ENCODE data around the gene PROSER3. TPM values are rescaled to one million over a fixed set of nuclear protein-coding genes. Genes with fewer than 3 reads are reported as not detected.

The PROSER3 gene
- polyA plus RNA-seq, 3 donors from 2014 or later = 1.2 to 7.8 (median 2.2) TPM

GRCh38 chr19:35774274-35775045 lies 16.5 kb downstream of the PROSER3 start:
- peak overlapping the region in 4 of 6 donors; percentile 32 to 69 (median 50) for H3K27ac Mint-ChIP-seq
- no peak for DNase-seq
- peak overlapping the region; percentile 79 to 89 (median 88) for H3K4me3 Mint-ChIP-seq
- H3K27me3 Mint-ChIP-seq (ENCODE audit: low read depth in 3 of 3) = peaks cover 0 to 4% (median 2%) of the 10 kb centered on the region in 3 donors
- no peaks in the 10 kb centered on the region for H3K9me3 Mint-ChIP-seq
- peaks cover 0 to 4% (median 3%) of the 10 kb centered on the region in 3 donors for H3K36me3 Mint-ChIP-seq
- H3K4me1 Mint-ChIP-seq = peaks cover 14 to 25% of the 10 kb centered on the region in 2 donors

GRCh38 chr19:35775046-35775297 lies 17.0 kb downstream of the PROSER3 start:
- H3K4me1 Mint-ChIP-seq = peaks cover 14 to 25% of the 10 kb centered on the region in 2 donors
- peak overlapping the region; percentile 79 to 89 (median 88) for H3K4me3 Mint-ChIP-seq
- DNase-seq = no peak
- no peaks in the 10 kb centered on the region for H3K9me3 Mint-ChIP-seq
- peaks cover 0 to 4% (median 2%) of the 10 kb centered on the region in 3 donors for H3K27me3 Mint-ChIP-seq (ENCODE audit: low read depth in 3 of 3)
- H3K36me3 Mint-ChIP-seq = peaks cover 0 to 4% (median 3%) of the 10 kb centered on the region in 3 donors
- H3K27ac Mint-ChIP-seq = peak overlapping the region; percentile 32 to 78 (median 54)

- Mint-ChIP-seq H3K9me3 (no peaks in the 10 kb centered on the region), H3K27ac (peak within 1 kb of the TSS; percentile 32 to 78 (median 60)), H3K36me3 (peaks cover 0 to 4% (median 3%) of the 10 kb centered on the region in 3 donors), H3K27me3 (ENCODE audit: low read depth in 3 of 3) (peaks cover 0 to 4% (median 2%) of the 10 kb centered on the region in 3 donors), H3K4me1 (peaks cover 14 to 25% of the 10 kb centered on the region in 2 donors), H3K4me3 (peak within 1 kb of the TSS; percentile 79 to 89 (median 88))
- DNase-seq = peak; percentile 98 to 99 (median 98)
Observed at GRCh38 chr19:35775298-35776101, 17.5 kb downstream of the PROSER3 start, which contains the start of gene ARHGAP33. Gene ARHGAP33 (plus strand): TSS chr19:35775564. CDS start chr19:35775659, 95 bp downstream.

GRCh38 chr19:35776102-35776788 lies 18.3 kb downstream of the PROSER3 start:
- Mint-ChIP-seq H3K36me3 (peaks cover 0 to 5% (median 4%) of the 10 kb centered on the region in 3 donors), H3K27ac (peak overlapping the region in 3 of 6 donors; percentile 11 to 64 (median 32)), H3K4me3 (peak overlapping the region; percentile 58 to 89 (median 73)), H3K9me3 (no peaks in the 10 kb centered on the region), H3K27me3 (ENCODE audit: low read depth in 3 of 3) (peaks cover 0 to 4% (median 2%) of the 10 kb centered on the region in 3 donors), H3K4me1 (peaks cover 14 to 25% of the 10 kb centered on the region in 2 donors)
- DNase-seq = no peak

GRCh38 chr19:35777086-35777841 lies 19.3 kb downstream of the PROSER3 start:
- no peak for DNase-seq
- H3K27me3 Mint-ChIP-seq (ENCODE audit: low read depth in 3 of 3) = peaks cover 0 to 4% (median 4%) of the 10 kb centered on the region in 3 donors

GRCh38 chr19:35777961-35778360 lies 20.0 kb downstream of the PROSER3 start:
- Mint-ChIP-seq H3K4me1 (peaks cover 16 to 25% of the 10 kb centered on the region in 2 donors), H3K27me3 (ENCODE audit: low read depth in 3 of 3) (peaks cover 0 to 4% (median 4%) of the 10 kb centered on the region in 3 donors), H3K4me3 (peak overlapping the region in 4 of 5 donors; percentile 13 to 61 (median 27)), H3K27ac (no peak overlapping the region), H3K9me3 (no peaks in the 10 kb centered on the region), H3K36me3 (peaks cover 0 to 9% (median 6%) of the 10 kb centered on the region in 3 donors)
- DNase-seq = no peak

More at GRCh38 chr19:35777086-35777841, 19.3 kb downstream of the PROSER3 start:
- Mint-ChIP-seq H3K4me3 (peak overlapping the region; percentile 27 to 89 (median 58)), H3K27ac (peak overlapping the region in 1 of 6 donors; percentile 28), H3K9me3 (no peaks in the 10 kb centered on the region), H3K36me3 (peaks cover 0 to 9% (median 4%) of the 10 kb centered on the region in 3 donors), H3K4me1 (peaks cover 14 to 25% of the 10 kb centered on the region in 2 donors)

- no peak for DNase-seq
- H3K27me3 Mint-ChIP-seq (ENCODE audit: low read depth in 3 of 3) = peaks cover 0 to 4% (median 4%) of the 10 kb centered on the region in 3 donors
- H3K9me3 Mint-ChIP-seq = no peaks in the 10 kb centered on the region
- peaks cover 0 to 10% (median 9%) of the 10 kb centered on the region in 3 donors for H3K36me3 Mint-ChIP-seq
- no peak overlapping the region for H3K4me3 Mint-ChIP-seq
- H3K27ac Mint-ChIP-seq = no peak overlapping the region
- peaks cover 23 to 29% of the 10 kb centered on the region in 2 donors for H3K4me1 Mint-ChIP-seq
Observed at GRCh38 chr19:35779033-35779432, 21.1 kb downstream of the PROSER3 start.

GRCh38 chr19:35780058-35780457 lies 22.1 kb downstream of the PROSER3 start:
- Mint-ChIP-seq H3K9me3 (no peaks in the 10 kb centered on the region), H3K4me3 (no peak overlapping the region), H3K27me3 (ENCODE audit: low read depth in 3 of 3) (peaks cover 0 to 4% (median 0%) of the 10 kb centered on the region in 3 donors), H3K36me3 (peaks cover 0 to 10% (median 9%) of the 10 kb centered on the region in 3 donors), H3K4me1 (peaks cover 13 to 21% of the 10 kb centered on the region in 2 donors), H3K27ac (no peak overlapping the region)
- no peak for DNase-seq

- H3K4me1 Mint-ChIP-seq = peaks cover 10 to 19% of the 10 kb centered on the region in 2 donors
- H3K4me3 Mint-ChIP-seq = no peak overlapping the region
- H3K9me3 Mint-ChIP-seq = no peaks in the 10 kb centered on the region
- H3K27me3 Mint-ChIP-seq (ENCODE audit: low read depth in 3 of 3) = peaks cover 0 to 4% (median 0%) of the 10 kb centered on the region in 3 donors
- H3K27ac Mint-ChIP-seq = no peak overlapping the region
- DNase-seq = no peak
- H3K36me3 Mint-ChIP-seq = peaks cover 0 to 10% (median 9%) of the 10 kb centered on the region in 3 donors
Observed at GRCh38 chr19:35780717-35781116, 22.7 kb downstream of the PROSER3 start.

GRCh38 chr19:35781650-35782049 lies 23.7 kb downstream of the PROSER3 start:
- no peak for DNase-seq
- H3K4me3 Mint-ChIP-seq = no peak overlapping the region
- peaks cover 0 to 4% (median 0%) of the 10 kb centered on the region in 3 donors for H3K27me3 Mint-ChIP-seq (ENCODE audit: low read depth in 3 of 3)
- H3K9me3 Mint-ChIP-seq = no peaks in the 10 kb centered on the region
- peaks cover 10% of the 10 kb centered on the region in 2 donors for H3K4me1 Mint-ChIP-seq
- H3K36me3 Mint-ChIP-seq = peaks cover 0 to 10% (median 9%) of the 10 kb centered on the region in 3 donors
- H3K27ac Mint-ChIP-seq = peak overlapping the region in 1 of 6 donors; percentile 35

- H3K27ac Mint-ChIP-seq = no peak overlapping the region
- no peaks in the 10 kb centered on the region for H3K9me3 Mint-ChIP-seq
- peaks cover 0 to 10% (median 9%) of the 10 kb centered on the region in 3 donors for H3K36me3 Mint-ChIP-seq
- no peak overlapping the region for H3K4me3 Mint-ChIP-seq
- no peak for DNase-seq
- H3K4me1 Mint-ChIP-seq = peaks cover 6 to 10% of the 10 kb centered on the region in 2 donors
- peaks cover 0 to 4% (median 0%) of the 10 kb centered on the region in 3 donors for H3K27me3 Mint-ChIP-seq (ENCODE audit: low read depth in 3 of 3)
Observed at GRCh38 chr19:35782589-35782988, 24.6 kb downstream of the PROSER3 start.

GRCh38 chr19:35783469-35784434 lies 25.8 kb downstream of the PROSER3 start:
- H3K9me3 Mint-ChIP-seq = no peaks in the 10 kb centered on the region
- H3K27me3 Mint-ChIP-seq (ENCODE audit: low read depth in 3 of 3) = peaks cover 0 to 1% (median 0%) of the 10 kb centered on the region in 3 donors
- H3K4me1 Mint-ChIP-seq = peaks cover 6 to 10% of the 10 kb centered on the region in 2 donors
- H3K27ac Mint-ChIP-seq = peak overlapping the region in 1 of 6 donors; percentile 29
- H3K4me3 Mint-ChIP-seq = no peak overlapping the region
- no peak for DNase-seq
- peaks cover 0 to 10% (median 9%) of the 10 kb centered on the region in 3 donors for H3K36me3 Mint-ChIP-seq

Measured in immature natural killer cell (primary cell).